Testis (tissue), 3 donors: ENCODE data around the gene GLO1. TPM values are rescaled to one million over a fixed set of nuclear protein-coding genes. Genes with fewer than 3 reads are reported as not detected.

ENCODE experiments used
- polyA plus RNA-seq: library from polyadenylated mRNA; stranded (reverse); fragments of 350-450 nt; fragmentation: Illumina TruSeq; extraction: RNeasy Lipid Tissue Mini Kit (QIAGEN cat#74804); gene quantifications from one replicate; pipeline ENCODE4 v1.2.3, GENCODE V29; 2014; ENCODE audit warnings: low read depth, low replicate concordance; ENCODE audit not compliant: insufficient read depth
- total RNA-seq, 2 donors: library from RNA; depleted of rRNA; stranded (reverse); fragments of >200 nt; gene quantifications; one replicate each; pipeline ENCODE4 v1.2.3, GENCODE V29; 2016

The GLO1 gene
- total and polyA plus RNA-seq, 3 donors from 2014 or later = 51.0 to 78.6 (median 54.3) TPM

Other genes with a start within 250 kb of the GLO1 start
- 10 to 100 TPM; 29.5 to 32.8 TPM for gene BTBD9, start 63.2 kb downstream of the GLO1 start, total RNA-seq
- gene BTBD9, start 63.2 kb downstream of the GLO1 start, polyA plus RNA-seq = 11.4 TPM
- gene DNAH8, start 12.2 kb upstream of the GLO1 start, total RNA-seq = 10 to 100 TPM; 17.2 to 23.7 TPM
- 19.0 TPM for gene DNAH8, start 12.2 kb upstream of the GLO1 start, polyA plus RNA-seq